ENCODE results near the gene ATP9A. TPM values are rescaled to one million over a fixed set of nuclear protein-coding genes. Genes with fewer than 3 reads are reported as not detected.

The ATP9A gene
- total RNA-seq, 1 donor from 2014 or later: 31.1 TPM

DNA sequence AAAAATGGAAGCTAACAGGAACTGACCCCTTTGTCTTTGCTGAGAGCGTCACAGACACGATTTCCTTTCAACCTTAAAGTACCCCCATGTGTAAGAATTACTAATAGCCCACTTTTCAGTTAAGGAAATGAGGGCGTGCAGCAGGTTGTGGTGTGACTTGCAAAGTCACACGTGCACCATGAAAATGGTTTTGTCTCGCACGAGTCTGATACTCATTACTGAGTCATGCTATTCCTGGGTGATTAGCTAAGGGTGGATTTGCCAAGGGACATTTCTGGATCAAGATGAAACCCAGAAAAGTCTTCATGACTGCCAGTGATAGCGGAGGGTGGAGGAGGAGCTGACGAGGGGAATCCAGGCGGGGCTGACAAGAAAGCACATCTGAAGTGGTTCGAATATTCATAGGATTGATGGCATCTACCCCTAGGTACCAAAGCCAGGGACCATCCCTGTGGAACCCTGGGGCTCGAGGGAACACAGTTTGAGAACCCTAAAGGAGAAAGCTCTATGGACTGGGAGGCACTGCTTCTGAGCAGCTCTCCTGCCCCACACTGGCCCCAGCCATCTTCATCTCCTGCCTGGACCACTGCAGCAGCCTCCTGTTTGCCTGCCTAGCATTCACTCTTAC is 213.5 kb downstream of the ATP9A start:
- no peak for DNase-seq (ENCODE audit: low read depth, low spot score)

GRCh38 chr20:51553897-51554486 is 214.2 kb downstream of the ATP9A start:
- DNase-seq (ENCODE audit: low read depth, low spot score): no peak

DNA sequence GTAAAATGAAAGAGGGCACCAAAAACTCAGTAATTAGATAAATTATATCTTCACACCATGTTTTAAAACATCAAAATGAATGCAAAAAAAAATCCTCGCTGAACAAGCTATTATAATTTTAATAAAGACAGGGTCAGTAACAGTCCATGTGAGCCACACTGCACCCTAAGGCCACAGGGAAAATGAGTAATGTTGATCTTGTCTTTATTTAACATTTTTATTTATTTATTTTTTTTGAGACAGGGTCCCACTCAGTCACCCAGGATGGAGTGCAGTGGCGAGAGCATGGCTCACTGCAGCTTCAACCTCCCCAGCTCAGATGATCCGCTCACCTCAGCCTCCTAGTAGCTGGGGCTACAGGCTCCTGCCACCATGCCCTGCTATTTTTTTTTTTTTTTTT is 217.0 kb downstream of the ATP9A start:
- DNase-seq (ENCODE audit: low read depth, low spot score): no peak

GRCh38 chr20:51549474-51549873 is 218.7 kb downstream of the ATP9A start:
- DNase-seq (ENCODE audit: low read depth, low spot score): no peak

DNA sequence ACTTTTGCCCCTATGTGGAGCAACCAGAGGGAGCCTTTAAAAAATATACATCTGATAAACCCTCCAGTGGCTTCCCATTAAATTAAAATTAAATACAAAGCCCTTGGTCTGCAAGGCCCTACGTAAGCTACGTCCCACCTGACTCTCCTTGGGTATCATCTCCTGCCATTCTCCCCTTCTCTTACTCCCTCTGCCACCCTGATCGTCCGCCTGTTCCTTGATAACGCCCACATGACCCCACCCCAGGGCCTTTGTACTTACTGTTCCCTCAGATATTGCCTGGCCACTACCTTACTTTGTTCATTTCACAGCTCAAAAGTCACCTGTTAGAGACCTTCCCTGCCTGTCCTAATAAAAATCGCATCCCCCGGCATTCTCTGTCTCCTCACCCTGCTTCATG is 220.2 kb downstream of the ATP9A start:
- no peak for DNase-seq (ENCODE audit: low read depth, low spot score)

Other genes with a start within 250 kb of the ATP9A start
- 1.6 and 1.7 TPM in 2 replicates for gene NFATC2, start 225.7 kb downstream of the ATP9A start, total RNA-seq
- gene SALL4, start 34.1 kb upstream of the ATP9A start, total RNA-seq: under 0.01 and 0.07 TPM in 2 replicates

All from pulmonary artery endothelial cell (primary cell).